ENCODE results near the gene RBBP4.

DNA sequence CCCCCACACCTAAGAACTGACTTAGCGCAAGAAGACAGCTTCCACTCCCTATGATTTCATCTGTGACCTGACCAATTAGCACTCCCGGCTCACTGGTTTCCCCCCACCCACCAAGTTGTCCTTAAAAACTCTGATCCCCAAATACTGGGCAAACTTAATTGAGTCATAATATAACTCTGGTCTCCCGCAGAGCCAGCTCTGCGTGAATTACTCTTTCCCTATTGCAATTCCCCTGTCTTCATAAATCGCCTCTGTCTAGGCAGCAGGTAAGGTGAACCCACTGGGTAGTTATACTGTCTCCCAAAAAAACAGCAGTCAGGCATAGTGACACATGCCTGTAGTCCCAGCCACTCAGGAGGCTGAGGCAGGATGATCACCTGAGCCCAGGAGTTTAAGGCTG is 37.5 kb upstream of the RBBP4 start:
- TF ChIP-seq, protein P1, sequence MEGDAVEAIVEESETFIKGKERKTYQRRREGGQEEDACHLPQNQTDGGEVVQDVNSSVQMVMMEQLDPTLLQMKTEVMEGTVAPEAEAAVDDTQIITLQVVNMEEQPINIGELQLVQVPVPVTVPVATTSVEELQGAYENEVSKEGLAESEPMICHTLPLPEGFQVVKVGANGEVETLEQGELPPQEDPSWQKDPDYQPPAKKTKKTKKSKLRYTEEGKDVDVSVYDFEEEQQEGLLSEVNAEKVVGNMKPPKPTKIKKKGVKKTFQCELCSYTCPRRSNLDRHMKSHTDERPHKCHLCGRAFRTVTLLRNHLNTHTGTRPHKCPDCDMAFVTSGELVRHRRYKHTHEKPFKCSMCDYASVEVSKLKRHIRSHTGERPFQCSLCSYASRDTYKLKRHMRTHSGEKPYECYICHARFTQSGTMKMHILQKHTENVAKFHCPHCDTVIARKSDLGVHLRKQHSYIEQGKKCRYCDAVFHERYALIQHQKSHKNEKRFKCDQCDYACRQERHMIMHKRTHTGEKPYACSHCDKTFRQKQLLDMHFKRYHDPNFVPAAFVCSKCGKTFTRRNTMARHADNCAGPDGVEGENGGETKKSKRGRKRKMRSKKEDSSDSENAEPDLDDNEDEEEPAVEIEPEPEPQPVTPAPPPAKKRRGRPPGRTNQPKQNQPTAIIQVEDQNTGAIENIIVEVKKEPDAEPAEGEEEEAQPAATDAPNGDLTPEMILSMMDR (IDR thresholded peaks at IDR 0.05): no peak
- no peak for TF ChIP-seq POLR2AphosphoS5 (IDR thresholded peaks at IDR 0.05)
